Keratinocyte (primary cell): ENCODE results near the gene NADK2.
"Not testable (repeated sequence)": the region's sequence is repeated elsewhere in the genome, so short reads cannot be mapped to it uniquely, and the experiment has no call there.

ENCODE experiments used
- EZH2 ChIP-seq: IDR thresholded peaks from one replicate; pipeline ENCODE4 v1.6.1; 2012; ENCODE audit warnings: inconsistent platforms, mild to moderate bottlenecking, low read length, moderate library complexity
- TF ChIP-seq, protein P1 (sequence below), 3 experiments: IDR thresholded peaks in 1 of 3; conservative IDR thresholded peaks in 1 of 3; optimal IDR thresholded peaks in 1 of 3; 2 replicates in 2 of 3; 3 replicates in 1 of 3; pipeline versions ENCODE3 to v1.5.1; 2011; ENCODE audit warnings: low read length in 3 of 3, mild to moderate bottlenecking in 3 of 3, moderate library complexity in 2 of 3, control low read depth in 1 of 3, inconsistent platforms in 1 of 3; ENCODE audit not compliant: insufficient read depth in 2 of 3; ENCODE audit errors: extremely low read depth in 1 of 3

- TF ChIP-seq EZH2: not testable (repeated sequence)
- TF ChIP-seq, protein P1, sequence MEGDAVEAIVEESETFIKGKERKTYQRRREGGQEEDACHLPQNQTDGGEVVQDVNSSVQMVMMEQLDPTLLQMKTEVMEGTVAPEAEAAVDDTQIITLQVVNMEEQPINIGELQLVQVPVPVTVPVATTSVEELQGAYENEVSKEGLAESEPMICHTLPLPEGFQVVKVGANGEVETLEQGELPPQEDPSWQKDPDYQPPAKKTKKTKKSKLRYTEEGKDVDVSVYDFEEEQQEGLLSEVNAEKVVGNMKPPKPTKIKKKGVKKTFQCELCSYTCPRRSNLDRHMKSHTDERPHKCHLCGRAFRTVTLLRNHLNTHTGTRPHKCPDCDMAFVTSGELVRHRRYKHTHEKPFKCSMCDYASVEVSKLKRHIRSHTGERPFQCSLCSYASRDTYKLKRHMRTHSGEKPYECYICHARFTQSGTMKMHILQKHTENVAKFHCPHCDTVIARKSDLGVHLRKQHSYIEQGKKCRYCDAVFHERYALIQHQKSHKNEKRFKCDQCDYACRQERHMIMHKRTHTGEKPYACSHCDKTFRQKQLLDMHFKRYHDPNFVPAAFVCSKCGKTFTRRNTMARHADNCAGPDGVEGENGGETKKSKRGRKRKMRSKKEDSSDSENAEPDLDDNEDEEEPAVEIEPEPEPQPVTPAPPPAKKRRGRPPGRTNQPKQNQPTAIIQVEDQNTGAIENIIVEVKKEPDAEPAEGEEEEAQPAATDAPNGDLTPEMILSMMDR (optimal IDR thresholded peaks at IDR 0.05 in 1 of 3, IDR thresholded peaks at IDR 0.05 in 1 of 3, conservative IDR thresholded peaks at IDR 0.05 in 1 of 3; ENCODE audit: extremely low read depth in 1 of 3, insufficient read depth in 2 of 3, low read length in 3 of 3): not testable (repeated sequence)
Observed at GRCh38 chr5:36198783-36199182, 42.9 kb downstream of the NADK2 start.
